A549 treated with AZD9567 at 1 μM for 4 hours (cell line): Measurements from ENCODE around the gene TRIM50. TPM values are rescaled to one million over a fixed set of nuclear protein-coding genes. Genes with fewer than 3 reads are reported as not detected.

Experiments used
- total RNA-seq: library from RNA; stranded (reverse); fragments of 200-300 nt; extraction: Qiagen RNA extraction; gene quantifications from 5 replicates; pipeline ENCODE4 v1.2.3, GENCODE V29; 2022; ENCODE audit not compliant: insufficient read depth

Gene TRIM50
- total RNA-seq, result not detected in 5 replicates

DNA sequence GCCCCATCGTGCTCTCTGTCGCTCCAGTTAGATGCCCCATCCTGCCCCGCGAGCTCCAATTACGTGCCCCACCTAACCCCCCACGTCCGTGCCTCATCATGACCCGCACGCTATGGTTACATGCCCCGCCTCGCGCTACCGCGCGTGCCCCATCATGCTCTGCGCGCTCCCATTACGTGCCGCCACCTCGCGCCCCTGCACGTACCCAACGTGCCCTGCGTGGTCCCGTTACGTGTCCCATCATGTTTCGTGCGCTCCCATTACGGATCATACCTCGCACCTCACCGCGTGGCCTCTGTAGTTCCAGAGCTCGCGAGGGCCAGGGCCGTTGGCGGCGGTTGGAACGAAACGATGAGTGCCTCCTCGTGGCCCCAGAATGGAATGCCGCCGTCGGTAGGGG lies at the start of gene TRIM50, which contains the start of gene FKBP6:
TRIM50 (minus strand) TSS at position 161 of the 400 bp plus-strand sequence. CDS start 3,295 bp downstream, outside the sequence.
FKBP6 (plus strand) TSS at position 240 of the 400 bp plus-strand sequence. CDS start 268 bp downstream, outside the sequence.

DNA sequence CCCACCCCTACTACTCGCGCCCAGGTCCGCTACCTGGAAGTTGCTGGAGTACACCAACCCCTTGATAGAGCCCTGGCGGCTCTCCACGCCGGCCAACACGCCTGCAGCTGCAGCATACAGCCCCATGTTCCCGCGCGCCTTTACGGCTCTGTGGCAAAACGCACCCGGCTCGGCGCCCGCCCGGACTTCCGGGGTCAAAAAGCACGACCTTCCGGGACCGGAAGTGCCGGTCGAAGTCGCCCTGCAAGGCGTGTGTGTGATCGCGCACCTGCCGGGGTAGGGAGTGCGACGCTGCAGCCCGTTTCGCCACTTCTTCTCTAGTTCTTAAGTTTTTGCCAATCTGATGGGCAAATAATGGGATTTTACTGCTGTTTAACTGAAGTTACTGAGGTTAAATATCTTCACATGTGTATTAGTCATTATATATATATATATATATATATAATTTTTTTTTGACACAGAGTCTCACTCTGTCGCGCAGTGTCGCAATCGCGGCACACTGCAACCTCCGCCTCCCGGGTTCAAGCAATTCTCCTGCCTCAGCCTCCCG lies 19.1 kb downstream of the TRIM50 start, which contains the start of gene NSUN5:
NSUN5 (minus strand) TSS at position 162 of the 550 bp plus-strand sequence; CDS start at position 126, 36 bp downstream.

Other genes with a start within 250 kb of the TRIM50 start
- gene SPDYE9, start 242.0 kb downstream of the TRIM50 start, total RNA-seq, result not detected in 5 replicates
- 49.0 to 67.2 TPM (median 63.6 TPM) in 5 replicates for gene NSUN5, start 19.3 kb downstream of the TRIM50 start, total RNA-seq
- gene FKBP6, start 79 bp upstream of the TRIM50 start, total RNA-seq, result not detected in 5 replicates
- gene FZD9, start 105.7 kb upstream of the TRIM50 start, total RNA-seq, result 2.1 to 3.0 TPM (median 2.7 TPM) in 4 of 5 replicates, not detected in the other
- 50.1 to 62.0 TPM (median 56.3 TPM) in 5 replicates for gene BAZ1B, start 194.2 kb upstream of the TRIM50 start, total RNA-seq
- gene BCL7B, start 229.6 kb upstream of the TRIM50 start, total RNA-seq, result 62.5 to 75.3 TPM (median 70.1 TPM) in 5 replicates